NT2/D1 (cell line): ENCODE results near the gene CHORDC1.

Source experiments
- DNase-seq: peaks from one replicate; pipeline ENCODE4 v3.0.0-alpha.2; 2011; ENCODE audit warnings: low read depth, low spot score
- H3K27me3 ChIP-seq: 2 replicates; pipeline ENCODE4 v1.6.0; 2011; ENCODE audit warnings: mild to moderate bottlenecking; ENCODE audit not compliant: insufficient read length, insufficient read depth
- H3K36me3 ChIP-seq: 2 replicates; pipeline ENCODE4 v1.6.1; 2011; ENCODE audit warnings: mild to moderate bottlenecking, low read length, mixed read lengths; ENCODE audit not compliant: insufficient read depth, insufficient read length
- H3K4me1 ChIP-seq: 2 replicates; pipeline ENCODE4 v1.5.1; 2011; ENCODE audit not compliant: insufficient read depth, insufficient read length
- H3K4me3 ChIP-seq: 2 replicates; pipeline ENCODE4 v1.5.1; 2011; ENCODE audit warnings: low read depth; ENCODE audit not compliant: insufficient read length
- H3K9ac ChIP-seq: 2 replicates; pipeline ENCODE4 v1.6.0; 2011; ENCODE audit warnings: low read depth; ENCODE audit not compliant: insufficient read length
- H3K9me3 ChIP-seq: 2 replicates; pipeline ENCODE4 v1.5.1; 2011; ENCODE audit warnings: mild to moderate bottlenecking, low read length; ENCODE audit not compliant: insufficient read depth
- SUZ12 ChIP-seq: IDR thresholded peaks from 2 replicates; pipeline ENCODE4 v1.6.1; 2011; ENCODE audit not compliant: insufficient read length, insufficient read depth; ENCODE audit errors: extremely low read depth
- YY1 ChIP-seq: IDR thresholded peaks from 2 replicates; pipeline ENCODE4 v1.6.1; 2011; ENCODE audit not compliant: insufficient read length, insufficient read depth
- ZNF274 ChIP-seq: IDR thresholded peaks from 2 replicates; pipeline ENCODE4 v1.6.1; 2011; ENCODE audit warnings: mild to moderate bottlenecking, low read depth, low read length

CHORDC1 gene

DNA sequence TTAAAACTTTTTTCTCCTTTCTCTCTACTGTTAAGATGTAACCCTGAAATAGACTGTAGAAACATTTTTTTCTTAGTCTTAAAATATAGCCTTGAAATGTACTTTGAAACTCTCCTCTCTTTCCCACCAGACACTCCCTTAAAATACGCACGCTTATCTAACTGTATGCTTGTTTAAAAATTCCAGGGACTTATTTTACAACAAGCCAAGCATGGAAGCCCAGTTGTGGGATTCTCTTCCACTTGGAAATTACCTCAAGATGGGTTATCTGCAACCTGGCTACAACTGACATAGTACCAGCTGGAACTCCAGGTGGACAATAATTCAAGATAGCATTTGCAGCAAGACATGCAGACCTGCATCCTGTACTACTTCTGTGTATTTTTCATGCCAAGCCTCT is 12.1 kb upstream of the CHORDC1 start:
- H3K36me3 ChIP-seq, result no peaks in the 10 kb centered on the region
- DNase-seq, result no peak
- TF ChIP-seq ZNF274, result no peak
- TF ChIP-seq YY1, result no peak
- TF ChIP-seq SUZ12, result no peak
- no peak overlapping the region for H3K4me3 ChIP-seq
- no peaks in the 10 kb centered on the region for H3K9me3 ChIP-seq
- no peaks in the 10 kb centered on the region for H3K27me3 ChIP-seq
- H3K9ac ChIP-seq, result no peak overlapping the region
- H3K4me1 ChIP-seq, result no peaks in the 10 kb centered on the region

- Histone ChIP-seq H3K9me3 (peaks cover 6% of the 10 kb centered on the region; the same call in 1 of the 2 replicates), H3K27me3 (no peaks in the 10 kb centered on the region), H3K36me3 (no peaks in the 10 kb centered on the region), H3K9ac (no peak overlapping the region), H3K4me1 (no peaks in the 10 kb centered on the region), H3K4me3 (no peak overlapping the region)
- DNase-seq, result no peak
- TF ChIP-seq ZNF274 (no peak), YY1 (no peak), SUZ12 (no peak)
Measured at GRCh38 chr11:90229791-90230190, 6.9 kb upstream of the CHORDC1 start.

- Histone ChIP-seq H3K9me3 (peaks cover 6% of the 10 kb centered on the region; the same call in 1 of the 2 replicates), H3K27me3 (no peaks in the 10 kb centered on the region), H3K4me3 (no peak overlapping the region), H3K36me3 (no peaks in the 10 kb centered on the region), H3K9ac (no peak overlapping the region), H3K4me1 (no peaks in the 10 kb centered on the region)
- DNase-seq, result no peak
- TF ChIP-seq YY1 (no peak), ZNF274 (no peak), SUZ12 (no peak)
Measured at GRCh38 chr11:90228056-90228455, 5.2 kb upstream of the CHORDC1 start.

- H3K4me3 ChIP-seq, result peak overlapping the region; percentile 91
- no peaks in the 10 kb centered on the region for H3K4me1 ChIP-seq
- no peaks in the 10 kb centered on the region for H3K27me3 ChIP-seq
- peaks cover 5% of the 10 kb centered on the region for H3K36me3 ChIP-seq
- peak overlapping the region; percentile 93 for H3K9ac ChIP-seq
- no peak for TF ChIP-seq ZNF274
- no peak for TF ChIP-seq SUZ12
- TF ChIP-seq YY1, result no peak
- no peak for DNase-seq
- H3K9me3 ChIP-seq, result peaks cover 11% of the 10 kb centered on the region; the same call in 1 of the 2 replicates
Measured at GRCh38 chr11:90223248-90223585, 368 bp upstream of the CHORDC1 start.

- H3K4me3 ChIP-seq, result peak overlapping the region; percentile 91
- peak overlapping the region; percentile 93 for H3K9ac ChIP-seq
- no peak for TF ChIP-seq ZNF274
- no peak for TF ChIP-seq YY1
- no peak for TF ChIP-seq SUZ12
- peaks cover 11% of the 10 kb centered on the region; the same call in 1 of the 2 replicates for H3K9me3 ChIP-seq
- no peaks in the 10 kb centered on the region for H3K27me3 ChIP-seq
- no peaks in the 10 kb centered on the region for H3K4me1 ChIP-seq
- peaks cover 15% of the 10 kb centered on the region for H3K36me3 ChIP-seq
- DNase-seq, result no peak
Measured at GRCh38 chr11:90221803-90222458, 918 bp downstream of the CHORDC1 start.

DNA sequence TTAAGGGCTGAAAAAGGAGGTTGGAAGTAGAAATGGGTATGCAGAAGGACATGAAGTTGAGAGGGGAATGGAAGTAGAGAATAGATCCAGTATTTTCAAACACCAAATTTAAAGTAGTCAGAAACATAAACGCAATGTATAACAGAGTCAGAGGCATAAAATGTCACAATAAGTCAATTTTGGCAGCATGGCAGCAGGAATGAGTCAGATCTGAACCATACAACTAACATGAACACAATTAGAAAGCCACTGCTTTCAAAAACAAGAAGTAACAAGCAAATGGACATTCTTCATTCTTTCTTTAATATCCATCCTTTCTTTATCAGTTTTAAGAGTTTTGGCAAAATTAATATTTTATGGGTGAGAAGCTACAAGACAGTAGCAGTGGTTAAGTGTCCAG is 2.5 kb downstream of the CHORDC1 start:
- H3K9ac ChIP-seq, result no peak overlapping the region
- no peaks in the 10 kb centered on the region for H3K4me1 ChIP-seq
- no peak overlapping the region for H3K4me3 ChIP-seq
- H3K27me3 ChIP-seq, result no peaks in the 10 kb centered on the region
- TF ChIP-seq YY1 (no peak), ZNF274 (no peak), SUZ12 (no peak)
- peaks cover 11% of the 10 kb centered on the region; the same call in 1 of the 2 replicates for H3K9me3 ChIP-seq
- H3K36me3 ChIP-seq, result peaks cover 22% of the 10 kb centered on the region
- DNase-seq, result no peak

DNA sequence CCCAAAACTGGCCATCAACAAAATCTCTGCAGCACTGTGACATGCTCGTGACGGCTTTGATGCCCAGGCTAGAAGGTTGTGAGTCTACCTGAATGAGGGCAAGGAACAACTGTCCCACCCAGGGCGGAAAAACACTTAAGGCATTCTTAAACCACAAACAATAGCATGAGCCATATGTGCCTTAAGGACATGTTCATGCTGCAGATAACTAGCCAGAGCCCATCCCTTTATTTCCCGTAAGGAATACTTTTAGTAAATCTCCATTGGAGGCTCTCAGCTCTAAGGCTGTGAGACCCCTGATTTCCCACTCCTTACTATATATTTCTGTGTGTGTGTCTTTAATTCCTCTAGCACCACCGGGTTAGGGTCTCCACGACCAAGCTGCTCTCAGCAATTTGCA is 3.4 kb downstream of the CHORDC1 start:
- Histone ChIP-seq H3K9ac (no peak overlapping the region), H3K9me3 (peaks cover 11% of the 10 kb centered on the region; the same call in 1 of the 2 replicates), H3K27me3 (no peaks in the 10 kb centered on the region), H3K4me1 (no peaks in the 10 kb centered on the region), H3K4me3 (no peak overlapping the region), H3K36me3 (peaks cover 28% of the 10 kb centered on the region)
- no peak for DNase-seq
- TF ChIP-seq YY1 (no peak), SUZ12 (no peak), ZNF274 (no peak)
